ENCODE measurements around the gene ZNF780A. TPM values are rescaled to one million over a fixed set of nuclear protein-coding genes. Genes with fewer than 3 reads are reported as not detected.

ZNF780A gene
- total RNA-seq = 25.5 and 27.4 TPM in 2 replicates
- long read RNA-seq, full-length matches to known transcripts = 12 of 20 reads
- long read RNA-seq, partial matches to known transcripts = 0 of 20 reads
- long read RNA-seq, other reads (novel, unspliced or antisense) = 8 of 20 reads

DNA sequence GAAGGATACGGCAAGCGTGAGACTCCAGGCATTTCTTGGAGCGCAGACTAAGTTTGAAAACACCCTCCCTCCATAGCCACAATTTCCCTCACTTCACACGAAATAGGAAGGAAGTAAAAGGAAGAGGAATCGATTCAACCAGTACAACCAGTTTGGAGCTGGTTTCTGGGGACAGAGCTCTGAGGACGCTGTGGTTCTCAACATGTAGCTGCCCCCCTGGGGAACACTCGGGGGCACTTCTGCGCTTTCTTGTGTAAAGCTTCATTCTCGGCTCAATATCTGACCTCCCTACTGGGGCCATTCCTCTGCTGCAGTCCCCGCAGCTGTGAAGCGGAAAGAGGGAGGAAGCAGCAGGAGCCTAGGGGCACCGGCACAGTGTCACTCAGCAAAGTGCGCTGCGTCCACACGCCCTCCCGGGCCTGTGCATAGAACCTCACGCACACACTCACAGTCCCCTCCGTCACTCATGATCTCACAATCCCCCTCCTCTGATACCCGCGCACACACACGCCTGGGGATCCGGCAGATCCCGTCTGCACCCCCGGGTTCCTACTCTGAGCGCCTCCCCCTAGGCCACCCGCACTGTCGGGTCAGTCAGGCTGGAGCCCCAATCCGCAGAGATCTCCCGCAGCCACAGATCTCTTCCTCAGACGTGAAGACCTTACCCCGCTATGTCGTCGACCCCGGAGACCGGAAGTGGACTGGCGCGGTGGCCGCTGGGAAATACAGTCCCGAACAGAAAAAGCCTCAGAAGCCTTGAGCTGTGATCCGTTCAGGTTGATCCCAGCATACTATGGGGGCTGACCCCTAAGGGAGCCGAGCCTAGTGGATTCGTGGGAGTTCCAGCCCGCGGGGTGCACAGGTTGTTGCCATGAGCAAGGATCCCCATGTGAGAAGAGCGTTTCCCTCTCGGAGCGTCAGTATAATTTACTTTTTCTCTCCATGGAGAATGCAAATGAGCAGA is at the start of gene ZNF780A:
Gene ZNF780A (minus strand): TSS at position 703 of the 964 bp plus-strand sequence. CDS start 6,190 bp downstream, outside the sequence.
- DNase-seq (ENCODE audit: low spot score, unreplicated experiment) = peak; percentile 60
- Mint-ChIP-seq H3K27ac (peak within 1 kb of the TSS; percentile 100), H3K4me3 (ENCODE audit: low read depth) (peak within 1 kb of the TSS; percentile 99), H3K9me3 (ENCODE audit: low read depth) (peaks cover 20% of the 10 kb centered on the region), H3K27me3 (peaks cover 7% of the 10 kb centered on the region), H3K4me1 (ENCODE audit: low read depth) (peaks cover 16% of the 10 kb centered on the region), H3K36me3 (ENCODE audit: insufficient read depth) (peaks cover 15% of the 10 kb centered on the region)
- TF ChIP-seq CTCF (IDR thresholded peaks at IDR 0.05; ENCODE audit: unreplicated experiment) = no peak

DNA sequence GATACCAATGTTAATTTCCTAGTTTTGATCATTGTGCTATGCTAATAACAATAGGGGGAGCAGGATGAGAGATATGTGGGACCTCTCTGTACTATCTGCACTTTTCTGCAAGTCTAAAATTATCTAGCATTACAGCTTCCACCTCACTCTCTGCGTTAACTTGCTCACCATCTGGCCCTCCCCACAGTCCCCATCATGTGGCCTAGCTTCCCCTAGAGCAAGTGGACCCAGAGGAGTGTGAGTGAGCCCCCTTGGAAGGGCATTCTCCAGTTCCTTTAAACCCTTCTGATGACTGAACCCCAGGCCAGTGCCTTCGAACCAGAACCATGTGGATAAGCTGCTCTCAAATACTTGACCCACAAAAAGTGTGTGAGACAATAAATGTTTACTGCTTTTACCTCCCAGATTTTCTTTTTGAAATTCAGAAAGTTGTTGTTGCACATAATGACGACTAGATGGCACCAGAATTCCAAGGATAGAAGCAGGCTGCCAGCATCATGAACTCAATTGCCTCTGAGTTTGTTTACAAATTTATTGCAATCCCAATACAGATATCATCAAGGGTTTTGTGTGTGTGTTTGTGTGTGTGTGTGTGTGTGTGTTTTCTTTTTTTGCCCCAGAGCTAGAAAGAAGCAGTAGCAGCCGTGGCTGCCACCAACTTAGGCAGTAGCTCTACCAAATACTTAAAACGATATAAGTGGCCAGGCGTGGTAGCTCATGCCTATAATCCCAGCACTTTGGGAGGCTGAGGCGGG is 49.0 kb upstream of the ZNF780A start:
- Mint-ChIP-seq H3K27ac (no peak overlapping the region), H3K27me3 (peaks cover 36% of the 10 kb centered on the region), H3K4me1 (ENCODE audit: low read depth) (no peaks in the 10 kb centered on the region), H3K4me3 (ENCODE audit: low read depth) (no peak overlapping the region), H3K9me3 (ENCODE audit: low read depth) (no peaks in the 10 kb centered on the region), H3K36me3 (ENCODE audit: insufficient read depth) (no peaks in the 10 kb centered on the region)
- peak; percentile 75 for TF ChIP-seq CTCF (IDR thresholded peaks at IDR 0.05; ENCODE audit: unreplicated experiment)
- no peak for DNase-seq (ENCODE audit: low spot score, unreplicated experiment)

DNA sequence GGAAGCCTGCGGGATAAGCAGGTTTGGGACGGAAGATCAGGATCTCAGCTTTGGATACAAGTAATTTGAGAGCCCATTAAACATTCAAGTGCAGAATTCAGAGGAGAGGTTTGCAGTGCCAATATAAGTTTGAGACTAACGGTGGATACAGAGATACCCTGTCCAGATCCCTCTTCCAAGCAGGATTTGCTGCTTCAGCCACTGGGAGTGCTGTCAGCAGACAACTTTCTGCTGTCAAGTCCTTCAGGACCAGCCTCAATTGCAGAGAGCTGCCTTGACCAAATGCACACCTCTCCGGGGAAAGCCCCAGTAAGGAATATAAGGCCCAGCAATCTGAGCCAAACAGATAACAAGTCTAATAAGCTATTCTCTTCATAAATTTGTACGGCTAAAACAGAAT is 46.1 kb upstream of the ZNF780A start:
- Mint-ChIP-seq H3K9me3 (ENCODE audit: low read depth) (no peaks in the 10 kb centered on the region), H3K27ac (no peak overlapping the region), H3K4me1 (ENCODE audit: low read depth) (no peaks in the 10 kb centered on the region), H3K27me3 (peaks cover 41% of the 10 kb centered on the region), H3K4me3 (ENCODE audit: low read depth) (no peak overlapping the region), H3K36me3 (ENCODE audit: insufficient read depth) (no peaks in the 10 kb centered on the region)
- no peak for DNase-seq (ENCODE audit: low spot score, unreplicated experiment)
- TF ChIP-seq CTCF (IDR thresholded peaks at IDR 0.05; ENCODE audit: unreplicated experiment) = no peak

DNA sequence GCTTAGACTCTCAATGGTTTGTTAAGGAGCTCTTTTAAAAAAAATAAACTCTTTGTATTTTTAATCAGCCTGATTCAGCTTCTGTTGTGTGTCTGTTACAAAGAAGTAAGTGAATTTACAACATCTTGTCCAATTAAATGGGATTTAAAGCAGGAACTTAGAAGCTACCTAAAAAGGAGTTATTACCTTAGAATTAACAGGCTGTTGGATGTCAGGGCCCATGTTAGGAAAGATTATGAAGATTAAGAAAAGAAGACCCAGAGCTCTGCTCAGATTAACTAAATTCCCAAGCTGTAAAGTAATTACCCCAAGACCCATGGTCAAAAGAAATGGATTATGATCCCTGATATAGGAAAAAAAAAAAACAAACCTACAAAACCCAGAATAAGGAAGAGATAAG is 44.1 kb upstream of the ZNF780A start:
- no peak overlapping the region for H3K4me3 Mint-ChIP-seq (ENCODE audit: low read depth)

More for the DNA sequence above, 44.1 kb upstream of the ZNF780A start:
- Mint-ChIP-seq H3K27me3 (peaks cover 51% of the 10 kb centered on the region), H3K36me3 (ENCODE audit: insufficient read depth) (no peaks in the 10 kb centered on the region), H3K9me3 (ENCODE audit: low read depth) (no peaks in the 10 kb centered on the region), H3K4me1 (ENCODE audit: low read depth) (no peaks in the 10 kb centered on the region), H3K27ac (no peak overlapping the region)
- TF ChIP-seq CTCF (IDR thresholded peaks at IDR 0.05; ENCODE audit: unreplicated experiment) = no peak
- DNase-seq (ENCODE audit: low spot score, unreplicated experiment) = no peak
